Measurements from ENCODE around the gene UBXN4.
"Not testable (repeated sequence)": the region's sequence is repeated elsewhere in the genome, so short reads cannot be mapped to it uniquely, and the experiment has no call there.

The UBXN4 gene, protein sequence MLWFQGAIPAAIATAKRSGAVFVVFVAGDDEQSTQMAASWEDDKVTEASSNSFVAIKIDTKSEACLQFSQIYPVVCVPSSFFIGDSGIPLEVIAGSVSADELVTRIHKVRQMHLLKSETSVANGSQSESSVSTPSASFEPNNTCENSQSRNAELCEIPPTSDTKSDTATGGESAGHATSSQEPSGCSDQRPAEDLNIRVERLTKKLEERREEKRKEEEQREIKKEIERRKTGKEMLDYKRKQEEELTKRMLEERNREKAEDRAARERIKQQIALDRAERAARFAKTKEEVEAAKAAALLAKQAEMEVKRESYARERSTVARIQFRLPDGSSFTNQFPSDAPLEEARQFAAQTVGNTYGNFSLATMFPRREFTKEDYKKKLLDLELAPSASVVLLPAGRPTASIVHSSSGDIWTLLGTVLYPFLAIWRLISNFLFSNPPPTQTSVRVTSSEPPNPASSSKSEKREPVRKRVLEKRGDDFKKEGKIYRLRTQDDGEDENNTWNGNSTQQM

GRCh38 chr2:135741395-135742324 is at the start of gene UBXN4:
UBXN4 (plus strand) TSS chr2:135741855; CDS start chr2:135741930, 75 bp downstream.
- peak; percentile 89 to 92 for DNase-seq (ENCODE audit: low read depth in 2 of 2)

DNA sequence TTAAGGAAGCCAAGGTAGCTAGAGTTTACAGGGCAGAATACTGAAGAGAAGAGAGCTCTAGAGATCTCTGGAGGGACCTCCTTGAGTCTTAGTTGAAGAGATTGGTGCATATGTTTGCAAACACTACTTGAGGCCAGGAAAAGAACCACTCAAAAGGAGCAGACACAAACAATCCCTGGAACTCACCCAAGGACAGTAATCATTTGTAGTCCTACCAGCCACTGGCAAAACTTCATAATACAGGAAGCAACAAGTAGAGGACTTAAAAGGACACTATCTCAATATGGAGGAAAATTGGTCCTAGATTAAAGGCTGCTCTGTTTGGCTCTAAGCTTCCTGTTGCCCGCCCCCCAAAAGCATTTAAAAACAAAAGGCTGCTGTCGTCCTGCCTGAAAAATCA is 46.9 kb upstream of the UBXN4 start:
- DNase-seq (ENCODE audit: low read depth in 2 of 2): no peak

DNA sequence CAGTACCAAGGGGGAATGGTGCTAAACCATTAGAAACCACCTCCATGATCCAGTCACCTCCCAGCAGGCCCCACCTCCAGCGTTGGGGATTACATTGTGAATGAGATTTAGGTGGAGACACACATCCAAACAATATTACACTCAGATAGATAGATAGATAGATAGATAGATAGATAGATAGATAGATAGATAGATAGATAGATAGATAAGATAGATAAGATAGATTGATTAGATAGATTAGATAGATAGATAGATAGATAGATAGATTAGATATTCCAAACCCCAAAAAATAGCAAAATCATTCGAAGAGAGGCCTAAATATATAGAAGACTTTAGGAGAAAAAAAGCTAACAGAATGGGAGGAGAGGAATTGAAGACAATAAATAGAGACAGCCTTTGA is 42.8 kb upstream of the UBXN4 start:
- no peak for DNase-seq (ENCODE audit: low read depth in 2 of 2)

GRCh38 chr2:135701442-135701841 is 40.2 kb upstream of the UBXN4 start:
- DNase-seq (ENCODE audit: low read depth in 2 of 2): no peak

DNA sequence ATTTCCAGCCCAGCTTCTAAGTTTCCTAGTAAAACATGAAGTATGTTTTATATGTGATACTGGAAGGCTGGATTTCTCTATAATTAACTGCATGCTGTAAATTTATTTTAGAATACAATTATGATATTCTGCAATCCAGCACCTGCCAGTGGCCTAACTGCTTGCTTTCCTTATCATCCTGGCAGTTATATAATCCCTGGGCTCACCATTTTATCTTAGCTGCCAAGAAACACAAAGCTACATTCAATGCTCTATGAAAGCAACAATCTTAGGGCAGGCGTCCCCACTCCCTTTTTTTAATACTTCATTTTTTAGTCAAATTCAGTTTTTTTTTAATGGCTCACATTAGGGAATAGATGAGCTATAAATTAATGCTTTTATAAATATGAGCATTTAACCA is 38.4 kb upstream of the UBXN4 start:
- no peak for DNase-seq (ENCODE audit: low read depth in 2 of 2)

- not testable (repeated sequence) for DNase-seq (ENCODE audit: low read depth in 2 of 2)
Observed at GRCh38 chr2:135704075-135704474, 37.6 kb upstream of the UBXN4 start.

DNA sequence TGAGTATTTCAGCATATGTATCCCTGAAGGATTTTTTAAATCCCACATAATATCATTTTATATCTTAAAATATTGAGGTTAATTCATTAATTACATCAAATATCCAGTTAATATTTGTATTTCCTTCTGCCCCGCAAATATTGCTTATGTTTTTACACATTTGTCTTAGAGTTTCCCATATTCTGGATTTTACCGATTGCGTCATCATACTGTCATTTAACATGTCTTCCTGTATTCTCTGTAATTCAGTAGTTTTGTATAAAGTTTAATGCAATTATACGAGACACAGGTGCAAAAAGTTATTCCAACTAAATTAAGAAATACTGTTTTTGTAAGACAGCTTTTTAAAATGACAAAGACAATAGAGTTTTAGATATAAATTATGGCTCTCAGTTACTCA is 33.5 kb upstream of the UBXN4 start:
- DNase-seq (ENCODE audit: low read depth in 2 of 2): no peak

DNA sequence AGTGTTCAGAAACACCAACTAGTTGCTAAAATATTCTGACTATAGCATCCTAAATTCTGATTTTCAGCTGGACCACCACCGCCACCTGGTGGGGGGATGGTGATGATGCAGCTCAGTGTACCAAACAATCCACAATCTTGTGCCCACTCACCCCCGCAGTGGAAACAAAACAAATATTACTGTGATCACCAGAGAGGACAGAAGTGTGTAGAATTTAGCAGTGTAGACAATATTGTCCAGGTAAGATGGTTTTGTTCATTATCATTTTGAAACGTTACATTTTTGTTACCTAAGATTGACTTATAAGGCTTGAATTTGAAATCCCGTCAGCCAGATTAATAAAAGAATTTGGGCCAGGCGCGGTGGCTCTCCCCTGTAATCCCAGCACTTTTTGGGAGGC is 31.7 kb upstream of the UBXN4 start:
- DNase-seq (ENCODE audit: low read depth in 2 of 2): peak; percentile 40 to 63

- not testable (repeated sequence) for DNase-seq (ENCODE audit: low read depth in 2 of 2)
Observed at GRCh38 chr2:135715086-135715485, 26.6 kb upstream of the UBXN4 start.

DNA sequence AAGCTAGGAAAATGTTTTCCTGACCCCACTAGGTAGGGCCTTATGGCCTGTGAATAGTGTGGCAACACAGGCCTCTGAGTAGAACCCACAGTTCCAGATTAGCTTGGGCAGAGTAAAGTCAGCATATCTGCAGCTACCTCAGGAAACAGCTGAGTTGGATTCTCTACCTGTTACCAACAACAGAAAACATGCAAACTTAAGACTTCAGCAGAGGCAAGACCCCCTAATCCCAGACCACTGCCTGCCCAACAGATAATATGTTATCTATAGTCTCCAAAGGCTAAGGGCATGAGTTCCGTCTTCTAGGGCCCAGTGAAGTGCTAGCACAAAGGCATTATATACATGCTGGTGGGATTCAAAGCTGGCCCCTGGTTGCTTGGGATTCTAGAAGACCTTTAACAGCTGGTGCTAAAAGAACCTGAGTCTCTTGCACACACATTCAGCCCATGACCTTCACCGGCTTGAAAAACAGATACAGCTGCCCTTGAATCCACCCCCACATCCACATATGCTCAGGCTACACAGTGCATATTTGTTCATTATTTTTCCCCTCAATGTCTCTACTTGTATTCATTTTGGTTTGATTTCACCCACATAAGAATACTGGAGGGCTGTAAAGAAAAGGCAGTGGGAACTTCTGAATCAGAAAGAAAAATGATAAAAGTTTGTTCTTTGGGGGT is 13.5 kb upstream of the UBXN4 start:
- no peak for DNase-seq (ENCODE audit: low read depth in 2 of 2)

DNA sequence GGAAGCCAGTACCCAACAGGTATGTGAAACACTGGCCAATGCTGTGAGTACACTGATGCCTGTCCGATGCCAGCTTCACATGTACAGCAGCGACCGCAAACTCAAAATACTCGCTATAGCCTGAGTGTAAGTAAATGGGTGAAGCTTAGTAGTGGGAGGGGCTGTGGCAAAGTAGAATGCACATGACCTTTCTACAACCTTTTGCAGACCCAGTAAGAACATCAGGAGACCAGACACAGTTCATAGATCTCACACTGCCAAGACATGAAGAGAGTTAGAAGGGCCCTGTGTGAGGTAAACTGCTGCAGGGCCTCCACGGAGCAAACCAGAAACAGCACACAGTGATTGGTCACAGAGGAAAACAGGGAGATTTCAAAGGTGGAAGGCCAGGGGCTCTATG is 9.1 kb upstream of the UBXN4 start:
- no peak for DNase-seq (ENCODE audit: low read depth in 2 of 2)

- no peak for DNase-seq (ENCODE audit: low read depth in 2 of 2)
Observed at GRCh38 chr2:135733045-135733444, 8.6 kb upstream of the UBXN4 start.

GRCh38 chr2:135736546-135736945 is 5.1 kb upstream of the UBXN4 start:
- no peak for DNase-seq (ENCODE audit: low read depth in 2 of 2)

DNA sequence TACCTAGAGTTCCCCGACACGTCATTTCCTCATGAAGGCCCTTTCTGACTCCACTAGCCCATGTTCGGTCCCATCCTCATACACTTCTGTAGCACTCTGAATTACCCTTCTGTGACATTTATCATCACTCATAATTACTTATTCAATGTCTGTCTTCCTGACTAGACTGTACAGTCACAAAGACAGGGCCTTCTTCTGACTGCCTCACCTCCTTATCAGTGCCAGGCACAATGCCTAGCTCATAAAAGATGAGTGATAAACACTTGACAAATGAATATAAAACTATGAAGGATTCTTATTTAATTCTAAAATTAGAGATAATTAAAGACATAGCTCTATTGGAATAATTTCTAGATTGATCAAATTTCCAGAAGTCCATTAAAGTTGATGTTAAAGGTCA is 1.4 kb upstream of the UBXN4 start:
- DNase-seq (ENCODE audit: low read depth in 2 of 2): no peak

DNA sequence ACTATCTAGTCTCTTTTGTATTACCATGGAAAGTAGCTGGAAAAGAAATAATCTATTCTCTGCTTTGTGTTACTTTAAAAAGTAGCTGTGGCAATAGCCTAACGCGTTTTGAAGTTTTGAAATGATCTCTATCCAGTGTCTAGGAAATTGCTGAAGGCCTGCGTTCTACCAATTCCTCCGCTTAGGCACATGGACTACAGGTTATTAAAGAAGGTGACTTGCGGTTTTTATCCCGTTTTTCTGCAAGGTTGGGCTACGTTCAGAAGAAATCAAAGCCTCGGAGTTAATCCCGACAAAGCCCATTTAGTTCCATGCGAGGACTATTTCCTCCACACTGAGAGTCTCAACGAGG is 636 bp upstream of the UBXN4 start:
- DNase-seq (ENCODE audit: low read depth in 2 of 2): no peak

- no peak for DNase-seq (ENCODE audit: low read depth in 2 of 2)
Observed at GRCh38 chr2:135742325-135742757, 686 bp downstream of the UBXN4 start.

GRCh38 chr2:135743860-135744259 is 2.2 kb downstream of the UBXN4 start:
- DNase-seq (ENCODE audit: low read depth in 2 of 2): no peak

DNA sequence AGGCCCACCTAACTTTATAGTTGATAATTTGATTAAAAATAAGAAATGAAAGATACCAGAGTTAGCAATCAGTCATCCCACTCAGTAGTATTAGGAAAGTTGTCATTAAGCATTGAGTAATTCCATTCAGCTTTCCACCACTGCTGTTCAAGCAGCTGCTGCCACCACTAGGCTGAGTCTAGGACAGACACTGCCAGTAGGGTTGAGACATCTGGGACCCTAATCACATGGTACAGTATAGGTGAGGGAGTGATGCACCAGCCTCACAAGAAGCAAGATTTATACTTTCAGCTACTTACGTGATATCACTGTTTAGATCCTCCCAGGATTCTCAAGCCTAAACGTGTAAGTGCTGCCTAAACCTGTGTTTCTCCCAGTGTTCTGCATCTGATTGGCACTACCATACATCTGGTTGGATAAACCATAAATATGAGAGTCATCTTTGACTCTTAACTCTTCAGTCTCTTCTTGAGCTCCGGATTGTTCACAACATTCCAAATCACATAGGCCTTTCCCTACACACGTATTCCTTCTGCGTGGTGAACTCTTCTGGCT is 3.2 kb downstream of the UBXN4 start:
- DNase-seq (ENCODE audit: low read depth in 2 of 2): peak in 1 of 2 experiments; percentile 5

DNA sequence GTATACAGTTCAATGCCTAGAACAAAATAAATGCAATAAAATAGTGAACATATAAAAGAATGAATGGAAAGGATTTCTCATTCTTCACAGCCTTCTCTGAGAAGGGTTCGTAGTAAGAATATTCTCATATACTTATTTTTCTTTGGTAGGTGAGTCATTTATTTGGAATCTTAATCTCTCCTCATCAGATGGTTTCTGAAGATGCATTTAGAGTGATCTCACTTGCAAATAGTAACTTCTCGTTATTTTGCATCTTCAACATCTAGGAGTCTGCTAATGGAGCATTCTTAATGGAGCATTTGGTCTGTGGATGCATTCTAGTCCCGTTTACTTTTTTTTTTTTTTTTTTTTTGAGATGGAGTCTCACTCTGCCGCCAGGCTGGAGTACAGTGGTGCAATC is 3.9 kb downstream of the UBXN4 start:
- DNase-seq (ENCODE audit: low read depth in 2 of 2): no peak

- no peak for DNase-seq (ENCODE audit: low read depth in 2 of 2)
Observed at GRCh38 chr2:135755573-135755972, 13.9 kb downstream of the UBXN4 start.

DNA sequence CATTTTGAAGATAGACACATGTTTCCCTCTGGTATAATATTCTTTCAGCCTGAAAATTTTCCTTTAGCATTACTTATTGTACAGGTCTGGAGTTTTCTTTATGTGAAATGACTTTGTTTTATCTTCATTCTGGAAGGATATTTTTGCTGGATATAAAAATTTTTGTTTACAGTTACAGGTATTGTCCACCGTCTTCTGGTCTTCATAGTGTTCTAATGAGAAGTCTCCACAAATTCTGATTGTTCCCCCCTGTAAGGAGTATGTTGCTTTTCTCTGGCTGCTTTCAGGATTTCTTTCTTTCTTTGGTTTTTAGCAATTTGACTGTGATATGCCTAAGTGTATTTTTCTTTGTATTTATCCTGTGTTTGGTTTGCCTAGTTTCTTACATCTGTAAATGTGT is 15.0 kb downstream of the UBXN4 start:
- DNase-seq (ENCODE audit: low read depth in 2 of 2): no peak

- DNase-seq (ENCODE audit: low read depth in 2 of 2): no peak
Observed at GRCh38 chr2:135762022-135762421, 20.4 kb downstream of the UBXN4 start.

Data from stimulated activated CD4-positive, alpha-beta T cell treated with anti-CD3 and anti-CD28 coated beads, Interleukin-12 subunit alpha, Interleukin-12 subunit beta, amount 100 ng/mL, for 24 hours (primary cell).